HL-60 (cell line): ENCODE results near the gene USP13.

ENCODE experiments used
- GABPA ChIP-seq: IDR thresholded peaks from 2 replicates; pipeline ENCODE4 v1.6.1; 2012; ENCODE audit warnings: low read depth
- POLR2AphosphoS5 ChIP-seq: IDR thresholded peaks from 2 replicates; pipeline ENCODE4 v1.6.1; 2012; ENCODE audit warnings: low read depth
- SPI1 ChIP-seq: IDR thresholded peaks from 2 replicates; pipeline ENCODE4 v1.6.1; 2012; ENCODE audit warnings: low read depth, mild to moderate bottlenecking, borderline replicate concordance
- TF ChIP-seq, protein P1 (sequence below): IDR thresholded peaks from one replicate; pipeline ENCODE4 v1.5.1; 2011; ENCODE audit warnings: low read length, control low read depth, inconsistent platforms; ENCODE audit not compliant: insufficient read depth
- TF ChIP-seq, protein P2 (sequence below): IDR thresholded peaks from 2 replicates; pipeline ENCODE4 v1.6.1; 2012; ENCODE audit warnings: low read depth; ENCODE audit not compliant: insufficient replicate concordance

DNA sequence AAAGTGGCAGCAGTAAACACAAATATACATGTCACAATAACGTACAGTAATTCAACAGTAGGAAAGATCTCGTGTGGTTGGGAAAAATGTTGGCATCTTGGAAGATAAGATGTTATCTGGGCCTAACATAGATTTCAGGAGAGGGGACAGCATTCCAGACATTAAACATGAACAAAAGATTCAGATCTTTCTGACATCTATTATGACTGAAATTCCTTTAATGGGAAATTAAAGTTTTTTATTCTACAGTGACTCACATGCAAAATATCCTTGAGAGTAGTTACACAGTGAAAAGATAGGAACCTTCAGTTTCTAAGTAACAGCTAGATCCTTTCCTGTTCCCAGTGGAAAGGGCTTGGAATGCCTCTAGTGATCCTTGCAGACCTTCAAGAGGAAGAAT lies 39.0 kb upstream of the USP13 start:
- TF ChIP-seq, protein P1, sequence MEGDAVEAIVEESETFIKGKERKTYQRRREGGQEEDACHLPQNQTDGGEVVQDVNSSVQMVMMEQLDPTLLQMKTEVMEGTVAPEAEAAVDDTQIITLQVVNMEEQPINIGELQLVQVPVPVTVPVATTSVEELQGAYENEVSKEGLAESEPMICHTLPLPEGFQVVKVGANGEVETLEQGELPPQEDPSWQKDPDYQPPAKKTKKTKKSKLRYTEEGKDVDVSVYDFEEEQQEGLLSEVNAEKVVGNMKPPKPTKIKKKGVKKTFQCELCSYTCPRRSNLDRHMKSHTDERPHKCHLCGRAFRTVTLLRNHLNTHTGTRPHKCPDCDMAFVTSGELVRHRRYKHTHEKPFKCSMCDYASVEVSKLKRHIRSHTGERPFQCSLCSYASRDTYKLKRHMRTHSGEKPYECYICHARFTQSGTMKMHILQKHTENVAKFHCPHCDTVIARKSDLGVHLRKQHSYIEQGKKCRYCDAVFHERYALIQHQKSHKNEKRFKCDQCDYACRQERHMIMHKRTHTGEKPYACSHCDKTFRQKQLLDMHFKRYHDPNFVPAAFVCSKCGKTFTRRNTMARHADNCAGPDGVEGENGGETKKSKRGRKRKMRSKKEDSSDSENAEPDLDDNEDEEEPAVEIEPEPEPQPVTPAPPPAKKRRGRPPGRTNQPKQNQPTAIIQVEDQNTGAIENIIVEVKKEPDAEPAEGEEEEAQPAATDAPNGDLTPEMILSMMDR, result no peak
- TF ChIP-seq POLR2AphosphoS5 (no peak), GABPA (no peak), SPI1 (no peak)
- TF ChIP-seq, protein P2, sequence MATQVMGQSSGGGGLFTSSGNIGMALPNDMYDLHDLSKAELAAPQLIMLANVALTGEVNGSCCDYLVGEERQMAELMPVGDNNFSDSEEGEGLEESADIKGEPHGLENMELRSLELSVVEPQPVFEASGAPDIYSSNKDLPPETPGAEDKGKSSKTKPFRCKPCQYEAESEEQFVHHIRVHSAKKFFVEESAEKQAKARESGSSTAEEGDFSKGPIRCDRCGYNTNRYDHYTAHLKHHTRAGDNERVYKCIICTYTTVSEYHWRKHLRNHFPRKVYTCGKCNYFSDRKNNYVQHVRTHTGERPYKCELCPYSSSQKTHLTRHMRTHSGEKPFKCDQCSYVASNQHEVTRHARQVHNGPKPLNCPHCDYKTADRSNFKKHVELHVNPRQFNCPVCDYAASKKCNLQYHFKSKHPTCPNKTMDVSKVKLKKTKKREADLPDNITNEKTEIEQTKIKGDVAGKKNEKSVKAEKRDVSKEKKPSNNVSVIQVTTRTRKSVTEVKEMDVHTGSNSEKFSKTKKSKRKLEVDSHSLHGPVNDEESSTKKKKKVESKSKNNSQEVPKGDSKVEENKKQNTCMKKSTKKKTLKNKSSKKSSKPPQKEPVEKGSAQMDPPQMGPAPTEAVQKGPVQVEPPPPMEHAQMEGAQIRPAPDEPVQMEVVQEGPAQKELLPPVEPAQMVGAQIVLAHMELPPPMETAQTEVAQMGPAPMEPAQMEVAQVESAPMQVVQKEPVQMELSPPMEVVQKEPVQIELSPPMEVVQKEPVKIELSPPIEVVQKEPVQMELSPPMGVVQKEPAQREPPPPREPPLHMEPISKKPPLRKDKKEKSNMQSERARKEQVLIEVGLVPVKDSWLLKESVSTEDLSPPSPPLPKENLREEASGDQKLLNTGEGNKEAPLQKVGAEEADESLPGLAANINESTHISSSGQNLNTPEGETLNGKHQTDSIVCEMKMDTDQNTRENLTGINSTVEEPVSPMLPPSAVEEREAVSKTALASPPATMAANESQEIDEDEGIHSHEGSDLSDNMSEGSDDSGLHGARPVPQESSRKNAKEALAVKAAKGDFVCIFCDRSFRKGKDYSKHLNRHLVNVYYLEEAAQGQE, result no peak
